RCC 7860 (cell line): ENCODE measurements around the gene GMDS.

Experiments used
- DNase-seq: peaks from one replicate; pipeline ENCODE4 v3.0.0-alpha.2; 2015; ENCODE audit warnings: low spot score
- FAIRE-seq: peaks from 2 replicates; lab custom pipeline; 2012; peaks lifted over from hg19 to GRCh38; lab: Jason Lieb, UNC

Gene GMDS

DNA sequence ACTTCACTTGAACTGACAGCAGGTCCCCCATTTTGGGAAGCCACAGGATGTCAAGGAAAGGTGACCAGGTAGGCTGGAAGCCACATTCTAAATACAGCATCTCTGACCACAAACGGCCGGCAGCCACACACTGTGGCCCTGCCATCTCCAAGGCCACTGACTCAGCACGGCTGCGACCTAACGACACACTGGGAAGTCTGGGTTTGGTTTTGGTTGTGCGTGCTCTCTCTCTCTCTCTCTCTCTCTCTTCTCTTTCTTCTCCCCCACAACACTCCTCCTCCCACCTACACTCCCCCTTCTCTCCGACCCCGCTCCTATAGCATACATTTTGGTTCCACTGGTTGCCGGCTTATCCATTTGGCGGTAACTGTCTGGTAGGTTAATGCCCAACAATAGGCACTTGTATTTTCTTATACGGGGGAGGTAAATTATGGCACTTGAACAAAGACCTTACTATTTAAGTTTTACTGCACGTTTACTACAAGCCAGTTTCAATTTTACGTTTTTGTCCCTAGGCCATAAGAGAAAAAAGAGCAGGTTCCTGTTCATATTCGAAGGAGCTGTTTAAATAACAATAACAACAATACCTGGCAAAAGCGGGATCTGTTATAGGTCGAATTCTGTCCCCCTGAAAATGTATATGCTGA lies 103.6 kb downstream of the GMDS start:
- no peak for FAIRE-seq

GRCh38 chr6:2140438-2141128 lies 104.8 kb downstream of the GMDS start:
- DNase-seq: no peak
- FAIRE-seq: no peak

More for the DNA sequence above, 103.6 kb downstream of the GMDS start:
- DNase-seq: no peak

DNA sequence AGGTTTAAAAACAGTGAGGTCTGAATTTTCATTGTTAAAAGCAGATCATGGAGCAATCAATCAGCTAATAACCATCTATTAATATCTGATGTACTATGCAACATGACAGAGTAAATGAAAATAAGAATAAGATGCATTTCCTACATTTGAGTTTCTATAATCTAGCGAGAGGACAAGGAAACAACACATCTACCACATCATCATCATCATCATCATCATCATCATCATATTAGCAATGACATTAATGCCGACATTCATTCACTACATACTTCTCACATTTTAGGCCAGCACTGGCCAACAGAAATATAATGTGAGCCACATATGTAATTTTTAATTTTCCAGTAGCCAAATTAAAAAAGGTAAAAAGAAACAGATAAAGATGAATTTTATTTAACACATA lies 110.0 kb downstream of the GMDS start:
- FAIRE-seq: no peak

DNA sequence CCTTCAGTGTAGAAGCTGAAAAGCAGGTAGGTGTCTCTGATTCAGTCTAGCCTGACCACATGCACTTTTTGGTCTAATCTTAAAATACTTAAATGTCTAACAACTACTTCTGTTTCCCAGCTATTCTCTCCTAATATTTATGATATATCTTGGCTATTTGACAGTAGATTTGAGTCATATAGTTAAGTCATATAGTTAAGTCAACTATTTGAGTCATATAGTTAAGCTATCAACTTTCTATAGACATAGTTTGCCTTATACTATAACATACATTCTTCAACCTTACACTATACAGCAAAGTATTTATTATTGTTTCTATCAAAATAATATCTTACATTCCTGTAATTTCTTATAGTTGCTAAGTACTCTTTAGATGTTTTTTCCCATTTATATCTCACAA lies 110.9 kb downstream of the GMDS start:
- FAIRE-seq (no peak), DNase-seq (no peak)

More for the DNA sequence above, 110.0 kb downstream of the GMDS start:
- DNase-seq: no peak

GRCh38 chr6:2133716-2134310 lies 111.6 kb downstream of the GMDS start:
- FAIRE-seq (no peak), DNase-seq (no peak)

GRCh38 chr6:2132916-2133315 lies 112.5 kb downstream of the GMDS start:
- no peak for DNase-seq

GRCh38 chr6:2132416-2132815 lies 113.0 kb downstream of the GMDS start:
- DNase-seq (no peak), FAIRE-seq (no peak)

More at GRCh38 chr6:2132916-2133315, 112.5 kb downstream of the GMDS start:
- FAIRE-seq: no peak

DNA sequence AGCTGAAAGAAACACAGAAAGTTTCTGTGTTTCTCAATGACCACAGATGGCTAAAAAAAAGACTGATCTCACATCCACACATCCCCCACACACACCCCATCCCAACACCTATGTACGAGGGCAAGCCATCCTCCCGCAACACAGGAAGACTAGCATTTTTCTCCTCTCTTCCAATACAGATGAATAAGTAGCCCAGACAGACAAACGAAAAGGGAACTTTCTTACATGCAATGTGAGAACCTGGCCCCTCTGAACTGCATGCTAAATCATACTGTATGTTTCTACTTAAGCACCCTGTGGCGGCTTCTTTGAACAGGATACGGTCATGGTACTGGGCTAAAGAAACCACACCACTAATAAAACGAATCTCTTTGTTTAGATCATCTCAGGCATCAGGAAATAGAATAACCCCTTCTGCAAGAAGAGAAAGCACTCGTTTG lies 116.2 kb downstream of the GMDS start:
- no peak for DNase-seq
- no peak for FAIRE-seq

- DNase-seq (no peak), FAIRE-seq (no peak)
Measured at GRCh38 chr6:2127484-2127911, 117.9 kb downstream of the GMDS start.

DNA sequence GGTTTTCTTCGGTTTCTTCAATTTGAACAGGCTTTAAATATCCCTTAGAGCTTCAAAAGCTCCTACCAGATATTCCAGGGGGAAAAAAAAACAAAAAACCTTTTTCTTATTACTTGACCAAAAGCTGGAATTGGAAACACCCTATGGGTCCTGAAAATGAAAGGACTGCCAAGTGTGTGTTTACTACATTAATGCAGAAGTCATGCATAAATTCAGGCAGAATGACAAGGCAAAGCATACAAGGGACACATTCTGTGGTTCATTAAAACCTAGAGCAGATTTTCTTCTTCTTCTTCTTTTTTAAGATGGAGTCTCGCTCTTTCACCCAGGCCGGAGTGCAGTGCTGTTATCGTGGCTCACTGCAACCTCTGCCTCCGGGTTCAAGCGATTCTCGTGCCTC lies 119.1 kb downstream of the GMDS start:
- DNase-seq: no peak
- FAIRE-seq: no peak

DNA sequence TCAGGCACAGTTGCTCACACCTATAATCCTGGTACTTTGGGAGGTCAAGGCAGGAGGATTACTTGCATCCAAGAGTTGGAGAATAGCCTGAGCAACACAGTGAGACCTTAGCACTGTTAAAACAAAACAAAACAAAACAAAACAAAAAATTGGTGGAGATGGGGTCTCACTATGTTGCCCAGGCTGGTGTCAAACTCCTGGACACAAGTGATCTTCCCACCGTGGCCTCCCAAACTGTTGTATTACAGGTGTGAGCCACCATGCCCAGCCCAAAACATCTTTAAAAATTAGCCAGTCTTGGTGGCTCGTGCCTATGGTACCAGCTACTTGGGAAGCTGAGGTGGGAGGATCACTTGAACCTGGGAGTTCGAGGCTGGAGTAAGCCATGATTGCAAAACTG lies 120.2 kb downstream of the GMDS start:
- DNase-seq: no peak
- FAIRE-seq: no peak

- FAIRE-seq (no peak), DNase-seq (no peak)
Measured at GRCh38 chr6:2124260-2124709, 121.1 kb downstream of the GMDS start.

GRCh38 chr6:2120912-2121311 lies 124.5 kb downstream of the GMDS start:
- no peak for DNase-seq
- FAIRE-seq: no peak

DNA sequence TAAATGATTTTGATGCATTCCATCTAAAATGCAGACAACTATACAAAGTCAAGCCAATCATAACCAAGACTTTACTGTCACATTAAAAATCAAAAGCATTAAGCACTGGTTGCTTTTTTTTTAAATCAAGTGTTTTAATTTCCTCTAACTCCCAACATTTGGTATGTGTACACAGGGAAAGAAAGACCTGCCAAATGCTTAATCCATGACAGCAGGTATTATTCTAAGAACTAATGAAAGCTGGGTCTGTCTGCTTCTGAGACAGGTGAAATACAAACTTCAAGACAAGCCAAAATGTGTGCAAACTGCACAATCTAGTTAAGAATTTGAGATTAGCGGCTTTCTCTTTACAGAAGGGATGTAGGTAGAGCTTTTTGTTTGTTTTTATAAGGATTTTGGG lies 126.1 kb downstream of the GMDS start:
- no peak for DNase-seq
- no peak for FAIRE-seq

DNA sequence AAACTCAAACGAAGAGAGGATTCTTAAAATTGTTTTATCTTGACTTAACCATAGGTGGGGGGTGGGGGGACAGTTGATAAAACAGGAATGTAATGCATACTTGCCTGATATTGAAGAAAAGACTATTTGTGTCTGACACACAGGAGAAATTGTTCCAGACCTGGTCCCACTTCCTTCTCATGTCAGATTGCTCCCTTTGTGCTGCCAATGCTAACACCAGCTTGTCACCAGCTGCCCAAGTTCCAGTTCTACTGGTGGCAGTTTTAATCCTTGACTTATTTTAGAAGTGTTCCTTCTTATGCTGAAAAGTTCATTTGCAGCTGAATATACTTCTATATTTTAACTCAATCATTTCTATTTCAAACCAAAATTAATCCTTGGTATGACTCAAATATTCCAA lies 127.3 kb downstream of the GMDS start:
- FAIRE-seq: no peak
- no peak for DNase-seq

- DNase-seq: no peak
- FAIRE-seq: no peak
Measured at GRCh38 chr6:2117447-2117846, 128.0 kb downstream of the GMDS start.

- FAIRE-seq (no peak), DNase-seq (no peak)
Measured at GRCh38 chr6:2116496-2116895, 128.9 kb downstream of the GMDS start.

GRCh38 chr6:2114100-2114499 lies 131.3 kb downstream of the GMDS start:
- no peak for DNase-seq
- no peak for FAIRE-seq

DNA sequence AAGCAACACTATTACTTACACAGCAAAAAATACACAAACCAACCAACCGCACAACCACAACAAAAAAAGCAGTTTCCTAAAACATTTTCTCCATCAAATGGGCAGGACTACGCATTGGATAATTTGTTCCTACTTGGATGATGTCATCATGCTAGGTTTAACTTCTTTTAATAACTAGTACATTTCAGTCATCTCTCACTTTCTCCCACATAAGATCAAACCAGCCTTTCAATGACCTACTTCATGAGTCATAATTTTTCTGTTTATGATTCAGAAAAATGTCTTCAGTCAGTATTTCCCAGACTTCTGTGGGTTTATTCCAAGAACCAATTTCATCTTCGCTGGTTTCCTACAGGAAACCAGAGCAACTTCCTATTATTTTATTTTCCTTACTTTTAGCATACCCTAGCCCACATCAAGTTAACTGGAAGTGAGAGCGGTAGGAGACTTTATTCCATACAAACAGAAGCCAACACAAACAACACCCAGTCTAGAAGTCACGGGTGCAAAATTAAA lies 134.2 kb downstream of the GMDS start:
- DNase-seq: peak; percentile 14
- no peak for FAIRE-seq

DNA sequence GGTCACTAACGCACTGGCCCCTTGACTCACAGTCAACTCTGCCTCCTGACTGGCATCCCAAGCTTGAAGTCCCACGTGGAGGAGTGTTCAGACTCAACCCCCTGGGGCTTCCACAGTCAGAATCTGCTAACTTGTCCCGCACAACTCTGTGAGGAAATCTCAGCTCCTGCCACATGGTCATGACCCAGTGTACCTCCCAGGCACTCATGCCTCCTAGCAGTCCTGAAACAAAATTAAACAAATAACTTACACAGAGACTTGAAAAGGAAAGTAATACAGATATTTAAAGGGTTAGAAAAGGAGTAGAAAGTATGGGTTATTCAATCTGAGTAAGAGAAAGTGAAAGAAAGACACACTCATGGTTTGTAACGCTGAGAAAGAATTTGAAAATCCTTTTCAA lies 134.9 kb downstream of the GMDS start:
- FAIRE-seq: no peak

DNA sequence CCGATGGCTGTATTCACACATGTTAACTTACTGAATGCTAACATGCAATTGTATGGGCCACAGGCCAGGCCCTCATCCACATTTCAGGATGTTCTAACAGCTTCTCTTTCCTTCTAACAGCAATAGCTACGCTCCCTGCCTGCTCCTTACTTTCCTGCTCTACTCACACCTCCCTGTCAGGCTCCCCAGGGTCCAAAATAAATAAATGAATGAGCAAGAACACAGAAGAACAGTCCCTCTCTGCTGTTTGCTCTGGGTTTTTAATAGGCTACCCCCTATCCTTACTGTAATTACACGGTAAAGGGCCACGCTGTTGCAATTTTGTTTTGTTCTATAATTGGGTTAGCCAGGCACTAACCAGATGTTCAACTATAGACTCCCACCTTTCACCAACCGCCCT lies 135.6 kb downstream of the GMDS start:
- FAIRE-seq (no peak), DNase-seq (no peak)

More for the DNA sequence above, 134.9 kb downstream of the GMDS start:
- DNase-seq: no peak
